Right lobe of liver (tissue), 4 donors: ENCODE results near the gene CTIF.
"Not testable (repeated sequence)": the region's sequence is repeated elsewhere in the genome, so short reads cannot be mapped to it uniquely, and the experiment has no call there.

Experiments used
- POLR2A ChIP-seq: fragments of 450-650 bp; IDR thresholded peaks from one replicate; pipeline ENCODE4 v1.6.1; 2017; ENCODE audit warnings: antibody characterized with exemption, mild to moderate bottlenecking
- TF ChIP-seq, protein P1 (sequence below), 4 donors: fragments of 200-600 bp in 3 of 4; fragments of 450-650 bp in 1 of 4; IDR thresholded peaks; one replicate each; pipeline versions ENCODE4 v1.5.1 to v1.8.0; 2016 to 2022; ENCODE audit warnings: antibody characterized with exemption in 4 of 4, mild to moderate bottlenecking in 2 of 4
- donor health status: DM: no; HTN: no; CAD: no.
- donor health status: DM: no; HTN: no; CAD: no.
- donor health status: DM: no; HTN: yes; CAD: no.

DNA sequence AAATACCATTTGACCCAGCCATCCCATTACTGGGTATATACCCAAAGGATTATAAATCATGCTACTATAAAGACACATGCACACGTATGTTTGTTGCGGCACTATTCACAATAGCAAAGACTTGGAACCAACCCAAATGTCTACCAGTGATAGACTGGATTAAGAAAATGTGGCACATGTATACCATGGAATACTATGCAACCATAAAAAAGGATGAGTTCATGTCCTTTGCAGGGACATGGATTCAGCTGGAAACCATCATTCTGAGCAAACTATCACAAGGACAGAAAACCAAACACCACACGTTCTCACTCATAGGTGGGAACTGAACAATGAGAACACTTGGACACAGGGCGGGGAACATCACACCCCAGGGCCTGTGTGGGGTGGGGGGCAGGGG, 115.8 kb downstream of the CTIF start:
- not testable (repeated sequence) for TF ChIP-seq POLR2A
- TF ChIP-seq, protein P1, sequence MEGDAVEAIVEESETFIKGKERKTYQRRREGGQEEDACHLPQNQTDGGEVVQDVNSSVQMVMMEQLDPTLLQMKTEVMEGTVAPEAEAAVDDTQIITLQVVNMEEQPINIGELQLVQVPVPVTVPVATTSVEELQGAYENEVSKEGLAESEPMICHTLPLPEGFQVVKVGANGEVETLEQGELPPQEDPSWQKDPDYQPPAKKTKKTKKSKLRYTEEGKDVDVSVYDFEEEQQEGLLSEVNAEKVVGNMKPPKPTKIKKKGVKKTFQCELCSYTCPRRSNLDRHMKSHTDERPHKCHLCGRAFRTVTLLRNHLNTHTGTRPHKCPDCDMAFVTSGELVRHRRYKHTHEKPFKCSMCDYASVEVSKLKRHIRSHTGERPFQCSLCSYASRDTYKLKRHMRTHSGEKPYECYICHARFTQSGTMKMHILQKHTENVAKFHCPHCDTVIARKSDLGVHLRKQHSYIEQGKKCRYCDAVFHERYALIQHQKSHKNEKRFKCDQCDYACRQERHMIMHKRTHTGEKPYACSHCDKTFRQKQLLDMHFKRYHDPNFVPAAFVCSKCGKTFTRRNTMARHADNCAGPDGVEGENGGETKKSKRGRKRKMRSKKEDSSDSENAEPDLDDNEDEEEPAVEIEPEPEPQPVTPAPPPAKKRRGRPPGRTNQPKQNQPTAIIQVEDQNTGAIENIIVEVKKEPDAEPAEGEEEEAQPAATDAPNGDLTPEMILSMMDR (IDR thresholded peaks at IDR 0.05), result not testable (repeated sequence)
